PC-9 (cell line): Measurements from ENCODE around the gene MSI2. TPM values are rescaled to one million over a fixed set of nuclear protein-coding genes. Genes with fewer than 3 reads are reported as not detected.
"Not testable (repeated sequence)": the region's sequence is repeated elsewhere in the genome, so short reads cannot be mapped to it uniquely, and the experiment has no call there.

Source experiments
- BruUV-seq: library from RNA; stranded (reverse); fragments of 400-500 nt; replicated peaks from 2 replicates; lab custom pipeline; 2021; lab: Mats Ljungman, UMichigan
- CTCF ChIA-PET: fragments of 300-600 bp; sonication (Branson Sonifier 250); formaldehyde crosslinking; loops from one replicate; lab custom pipeline; 2022; ENCODE audit warnings: antibody characterized with exemption; lab: Charles Lee
- POLR2A ChIA-PET: fragments of 300-600 bp; sonication (Branson Sonifier 250); formaldehyde crosslinking; loops from one replicate; lab custom pipeline; 2022; ENCODE audit warnings: antibody characterized with exemption; ENCODE audit not compliant: unreplicated experiment; lab: Charles Lee
- DNase-seq, 2 experiments: peaks; one replicate each; pipeline versions ENCODE4 v3.0.0 to v3.0.0-alpha.2; 2015 to 2022; ENCODE audit warnings: mixed read lengths in 1 of 2
- H2AFZ ChIP-seq: fragments of 200-600 bp; sonication (generic); 2 replicates; pipeline ENCODE4 v1.8.1; 2017; ENCODE audit warnings: antibody characterized with exemption
- H3F3A ChIP-seq: fragments of 200-600 bp; sonication (generic); 2 replicates; pipeline ENCODE4 v1.8.1; 2017; ENCODE audit warnings: antibody characterized with exemption, mild to moderate bottlenecking, low read depth; ENCODE audit not compliant: insufficient read depth
- H3K27ac ChIP-seq: fragments of 200-600 bp; sonication (generic); 2 replicates; pipeline ENCODE4 v1.6.1; 2016; ENCODE audit warnings: mixed run types
- H3K27me3 ChIP-seq: fragments of 200-600 bp; sonication (generic); 2 replicates; pipeline ENCODE4 v1.6.1; 2016; ENCODE audit warnings: low read depth, mixed run types; ENCODE audit not compliant: insufficient read depth
- H3K36me3 ChIP-seq: fragments of 200-600 bp; sonication (generic); 2 replicates; pipeline ENCODE4 v1.6.1; 2016; ENCODE audit warnings: low read depth, mixed run types
- H3K4me1 ChIP-seq: fragments of 200-600 bp; sonication (generic); replicated peaks from 2 replicates; pipeline ENCODE4 v1.6.1; 2016; ENCODE audit warnings: mixed run types; ENCODE audit not compliant: insufficient read depth
- H3K4me2 ChIP-seq: fragments of 200-600 bp; sonication (generic); 2 replicates; pipeline ENCODE4 v1.6.1; 2017; ENCODE audit warnings: mixed run types
- H3K4me3 ChIP-seq: fragments of 200-600 bp; sonication (generic); 2 replicates; pipeline ENCODE4 v1.6.1; 2016; ENCODE audit warnings: mixed run types
- H3K79me2 ChIP-seq: fragments of 200-600 bp; sonication (generic); 2 replicates; pipeline ENCODE4 v1.6.1; 2017; ENCODE audit warnings: low read depth, mixed run types
- H3K9me2 ChIP-seq: fragments of 200-600 bp; sonication (generic); 2 replicates; pipeline ENCODE4 v1.8.1; 2017; ENCODE audit warnings: mild to moderate bottlenecking; ENCODE audit not compliant: insufficient read depth
- H3K9me3 ChIP-seq: fragments of 200-600 bp; sonication (generic); 2 replicates; pipeline ENCODE4 v1.8.1; 2016; ENCODE audit warnings: low read depth; ENCODE audit not compliant: insufficient read depth
- H4K20me1 ChIP-seq: fragments of 200-600 bp; sonication (generic); 2 replicates; pipeline ENCODE4 v1.8.1; 2017; ENCODE audit not compliant: insufficient read depth
- CTCF ChIP-seq: fragments of 200-600 bp; sonication (generic); conservative IDR thresholded peaks from 2 replicates; pipeline ENCODE4 v1.6.1; 2017; ENCODE audit warnings: mixed run types, antibody characterized with exemption, mild to moderate bottlenecking, moderate library complexity
- EZH2 ChIP-seq: fragments of 200-600 bp; sonication (generic); IDR thresholded peaks from 2 replicates; pipeline ENCODE4 v1.8.0; 2017; ENCODE audit warnings: antibody characterized with exemption, low read depth
- intact Hi-C: fragments of 100-400 bp; cut with micrococcal nuclease; formaldehyde crosslinking; loops from one replicate; pipeline ENCODE4 v1.10.0; 2022; ENCODE audit not compliant: unreplicated experiment
- total RNA-seq: library from RNA; stranded (reverse); gene quantifications from 2 replicates; pipeline ENCODE4 v1.2.3, GENCODE V29; 2021

The MSI2 gene
- total RNA-seq, 1 experiment from 2014 or later: 15.7 TPM

- no peak overlapping the region for H3K4me2 ChIP-seq
- intact Hi-C loops: no loop called here
- no peaks in the 10 kb centered on the region for H3K9me3 ChIP-seq
- H3K27me3 ChIP-seq: peaks cover 5% of the 10 kb centered on the region; the same call in 1 of the 2 replicates
- no peaks in the 10 kb centered on the region for H3F3A ChIP-seq
- no peaks in the 10 kb centered on the region for H3K4me1 ChIP-seq
- BruUV-seq: no TSS peak
- no peak overlapping the region for H3K27ac ChIP-seq
- H3K4me3 ChIP-seq: no peak overlapping the region
- TF ChIP-seq CTCF: no peak
- no peak for TF ChIP-seq EZH2
- no peaks in the 10 kb centered on the region for H3K79me2 ChIP-seq
- ChIA-PET POLR2A (no interaction called here), CTCF (no interaction called here)
- no peak overlapping the region for H2AFZ ChIP-seq
- H3K36me3 ChIP-seq: no peaks in the 10 kb centered on the region
- no peak for DNase-seq
- no peaks in the 10 kb centered on the region for H4K20me1 ChIP-seq
- H3K9me2 ChIP-seq: no peaks in the 10 kb centered on the region
Measured at GRCh38 chr17:57617218-57617617, 360.9 kb downstream of the MSI2 start.

GRCh38 chr17:57619061-57619937, 363.0 kb downstream of the MSI2 start:
- DNase-seq: no peak
- Histone ChIP-seq H3K4me1 (no peaks in the 10 kb centered on the region), H3K9me3 (no peaks in the 10 kb centered on the region), H4K20me1 (no peaks in the 10 kb centered on the region), H3K4me3 (no peak overlapping the region), H3F3A (no peaks in the 10 kb centered on the region), H3K4me2 (no peak overlapping the region), H3K79me2 (no peaks in the 10 kb centered on the region), H3K27me3 (peaks cover 13% of the 10 kb centered on the region), H3K9me2 (no peaks in the 10 kb centered on the region), H3K36me3 (no peaks in the 10 kb centered on the region), H2AFZ (no peak overlapping the region), H3K27ac (no peak overlapping the region)
- TF ChIP-seq EZH2: no peak
- no peak for TF ChIP-seq CTCF
- no TSS peak for BruUV-seq
- intact Hi-C loops: no loop called here
- ChIA-PET POLR2A (no interaction called here), CTCF (no interaction called here)

GRCh38 chr17:57620576-57620975, 364.3 kb downstream of the MSI2 start:
- Histone ChIP-seq H3K27ac (no peak overlapping the region), H3K4me1 (no peaks in the 10 kb centered on the region), H3K36me3 (no peaks in the 10 kb centered on the region), H3K9me3 (no peaks in the 10 kb centered on the region), H3K4me2 (no peak overlapping the region), H3K4me3 (no peak overlapping the region), H3K27me3 (peaks cover 26% of the 10 kb centered on the region), H3F3A (no peaks in the 10 kb centered on the region), H3K79me2 (no peaks in the 10 kb centered on the region), H2AFZ (no peak overlapping the region), H4K20me1 (no peaks in the 10 kb centered on the region; the same call in 1 of the 2 replicates), H3K9me2 (no peaks in the 10 kb centered on the region)
- ChIA-PET POLR2A (no interaction called here), CTCF (no interaction called here)
- no peak for DNase-seq
- no peak for TF ChIP-seq EZH2
- TF ChIP-seq CTCF: no peak
- intact Hi-C loops: no loop called here
- BruUV-seq: no TSS peak

GRCh38 chr17:57621791-57622190, 365.5 kb downstream of the MSI2 start:
- H4K20me1 ChIP-seq, H3F3A ChIP-seq, H3K27ac ChIP-seq, H3K9me3 ChIP-seq, H3K4me1 ChIP-seq, intact Hi-C loops, H2AFZ ChIP-seq, H3K4me2 ChIP-seq, H3K4me3 ChIP-seq, CTCF ChIA-PET, H3K9me2 ChIP-seq, POLR2A ChIA-PET, DNase-seq, H3K36me3 ChIP-seq, H3K79me2 ChIP-seq, BruUV-seq: not testable (repeated sequence)
- H3K27me3 ChIP-seq: peaks cover 35% of the 10 kb centered on the region
